ENCODE measurements around the gene ABCD2.
"Not testable (repeated sequence)": the region's sequence is repeated elsewhere in the genome, so short reads cannot be mapped to it uniquely, and the experiment has no call there.

Gene ABCD2

DNA sequence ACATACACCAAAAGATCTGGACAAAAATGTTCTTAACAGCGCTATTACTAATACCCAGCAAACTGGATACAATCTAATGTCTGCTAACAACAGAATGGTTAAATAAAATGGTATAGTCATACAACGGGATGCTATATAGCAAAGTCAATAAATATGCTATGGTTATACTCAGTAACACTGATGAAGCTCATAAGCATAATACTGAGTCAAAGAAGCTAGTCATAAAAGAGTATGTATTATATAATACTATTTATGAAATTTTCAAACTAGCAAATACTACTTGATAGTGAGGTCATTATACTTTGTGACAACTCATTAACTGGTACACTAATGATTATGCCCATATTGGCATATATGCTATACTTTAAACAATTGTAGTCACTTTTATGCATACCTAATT lies 7.4 kb downstream of the ABCD2 start:
- no peak for DNase-seq (ENCODE audit: low read depth)

DNA sequence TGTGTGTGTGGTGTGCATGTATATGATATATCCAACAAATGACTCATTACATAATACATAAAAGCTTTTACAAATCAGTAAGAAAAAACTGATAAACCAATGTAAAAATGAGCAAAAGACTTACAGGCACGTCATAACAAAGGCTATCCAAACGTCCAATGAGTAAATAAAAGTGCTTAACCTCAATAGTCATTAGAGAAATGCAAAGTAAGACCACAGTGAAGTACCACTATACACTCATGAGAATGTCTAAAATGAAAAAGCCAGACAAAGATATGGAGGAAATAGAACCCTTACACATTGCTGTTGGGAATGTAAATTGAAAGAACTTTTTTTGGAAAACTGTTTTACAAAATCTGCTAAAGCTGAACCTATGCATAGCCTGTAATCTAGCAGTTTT lies 7.8 kb downstream of the ABCD2 start:
- no peak for DNase-seq (ENCODE audit: low read depth)

DNA sequence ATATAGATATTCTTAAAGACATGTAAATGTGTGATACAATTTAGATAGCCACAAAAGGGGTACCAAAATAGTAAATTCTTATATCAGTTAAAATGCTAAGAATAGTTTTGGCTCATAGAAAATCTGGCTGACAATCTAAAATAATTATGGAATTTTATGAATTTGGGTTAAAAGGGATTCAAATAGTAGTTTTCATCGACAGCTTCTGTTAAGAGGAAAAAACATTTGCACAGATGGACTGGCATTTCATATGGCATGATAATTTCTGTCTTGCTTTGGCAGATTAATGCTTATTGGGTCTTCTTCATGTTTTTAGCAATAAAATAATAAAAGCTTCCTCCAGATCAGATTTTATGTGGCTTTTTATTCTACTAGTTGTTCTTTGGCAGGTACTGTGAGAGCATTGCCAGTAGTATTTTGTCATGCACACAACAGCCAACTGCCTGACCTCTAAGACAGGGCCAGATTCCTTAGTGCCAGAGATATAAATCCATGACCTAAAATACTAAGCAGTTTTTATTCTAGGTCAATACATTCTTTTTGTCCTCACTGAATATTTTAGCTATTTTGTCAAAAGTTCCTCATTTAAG lies 9.1 kb downstream of the ABCD2 start:
- no peak for DNase-seq (ENCODE audit: low read depth)

DNA sequence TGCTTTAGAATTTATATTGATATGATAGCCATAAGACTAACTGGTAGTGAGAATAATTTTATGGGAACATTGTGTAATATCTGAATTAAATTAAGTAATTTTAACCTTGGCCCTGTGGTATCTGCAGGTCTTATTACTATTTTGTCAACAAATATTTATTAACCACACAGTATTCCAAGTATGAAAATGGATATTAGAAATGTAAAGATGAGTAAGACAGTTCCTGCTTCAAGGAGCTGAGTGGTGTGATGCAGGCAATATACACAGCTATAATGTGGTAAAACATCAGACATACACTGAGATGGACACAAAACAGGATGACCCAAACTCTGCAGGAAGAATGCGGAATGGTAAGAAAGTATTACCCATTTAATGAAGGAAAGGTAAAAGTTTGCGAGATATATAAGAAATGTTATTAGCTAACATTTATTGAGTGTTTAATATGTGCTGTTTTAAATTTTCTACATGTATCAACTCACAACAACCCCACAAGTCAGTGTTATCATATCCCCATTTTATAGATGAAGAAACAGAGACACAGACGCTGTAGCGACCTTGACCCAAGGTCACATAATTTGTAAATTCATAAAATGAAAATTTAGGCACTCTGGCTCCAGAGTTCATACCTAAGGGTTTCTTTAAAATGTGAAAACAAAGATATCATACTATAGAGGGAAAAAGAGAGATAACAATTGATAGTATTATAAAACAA lies 12.7 kb downstream of the ABCD2 start:
- no peak for DNase-seq (ENCODE audit: low read depth)

DNA sequence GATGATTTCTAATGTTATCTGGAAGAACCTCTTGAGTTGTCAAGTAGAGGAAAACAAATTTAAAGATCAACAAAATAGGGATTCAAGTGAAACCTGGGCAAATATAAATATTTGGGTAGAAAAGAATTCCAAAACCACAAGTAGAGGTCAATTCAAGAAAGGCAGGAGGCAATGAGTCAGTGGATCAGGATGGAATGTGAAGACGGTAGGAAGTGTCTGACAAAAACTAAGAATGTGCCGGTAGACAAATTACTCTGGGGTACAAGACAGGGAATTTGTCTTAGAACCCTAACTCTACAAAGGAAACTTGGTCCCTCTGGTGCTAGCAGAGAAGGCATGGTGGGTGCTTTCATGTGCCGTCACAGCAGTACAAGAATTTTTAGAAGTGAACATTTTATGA lies 13.6 kb downstream of the ABCD2 start:
- DNase-seq (ENCODE audit: low read depth) = no peak

DNA sequence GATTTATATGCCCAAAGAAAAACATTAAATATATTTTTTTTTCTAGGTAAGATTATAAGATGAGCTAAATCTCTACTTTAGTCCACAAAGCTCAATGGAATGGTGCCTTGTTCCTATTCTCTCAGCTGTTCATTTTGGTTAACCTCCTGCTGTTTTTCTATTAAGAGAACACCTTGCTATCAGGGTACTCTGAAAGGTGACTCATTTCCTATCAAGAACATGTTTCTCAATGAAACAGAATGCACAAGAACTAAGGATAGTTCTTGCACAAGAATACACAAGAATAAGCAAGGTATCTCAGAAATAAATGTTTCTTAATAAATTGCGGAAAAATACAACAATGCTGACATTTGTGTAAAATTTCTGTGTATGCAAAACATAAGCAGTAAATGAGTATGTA lies 14.1 kb downstream of the ABCD2 start:
- no peak for DNase-seq (ENCODE audit: low read depth)

DNA sequence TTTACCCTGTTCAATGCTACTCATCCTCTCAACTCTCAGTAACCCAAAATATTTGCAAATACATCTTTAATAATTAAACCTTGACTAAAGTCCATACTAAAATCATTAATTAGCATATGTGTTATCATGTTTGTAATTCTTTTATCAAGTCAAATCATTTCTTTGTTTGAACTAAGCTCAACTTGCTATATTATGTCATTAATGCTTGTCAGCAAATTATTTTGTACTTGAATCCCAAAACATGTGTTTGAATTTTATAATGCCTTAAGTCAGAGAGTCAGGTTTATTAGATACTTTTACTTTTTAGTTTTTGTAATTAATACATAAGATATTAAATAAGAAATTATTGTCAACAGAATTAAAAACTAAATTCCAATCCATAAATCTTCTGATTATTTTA lies 16.5 kb downstream of the ABCD2 start:
- DNase-seq (ENCODE audit: low read depth) = no peak

DNA sequence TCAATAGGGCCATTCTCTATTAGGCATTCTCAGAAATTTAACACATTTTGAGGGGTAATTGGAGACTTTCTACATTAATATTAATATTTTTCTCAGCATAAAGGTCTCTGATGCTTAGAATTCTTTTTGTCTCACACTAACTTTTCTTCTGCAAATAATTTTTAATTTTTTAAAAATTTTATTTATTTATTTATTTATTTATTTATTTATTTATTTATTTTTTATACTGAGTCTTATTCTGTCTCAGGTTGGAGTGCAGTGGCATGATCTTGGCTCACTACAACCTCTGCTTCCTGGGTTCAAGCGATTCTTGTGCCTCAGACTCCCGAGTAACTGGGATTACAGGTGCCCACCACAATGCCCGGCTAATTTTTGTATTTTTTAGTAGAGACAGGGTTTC lies 17.7 kb downstream of the ABCD2 start:
- not testable (repeated sequence) for DNase-seq (ENCODE audit: low read depth)

DNA sequence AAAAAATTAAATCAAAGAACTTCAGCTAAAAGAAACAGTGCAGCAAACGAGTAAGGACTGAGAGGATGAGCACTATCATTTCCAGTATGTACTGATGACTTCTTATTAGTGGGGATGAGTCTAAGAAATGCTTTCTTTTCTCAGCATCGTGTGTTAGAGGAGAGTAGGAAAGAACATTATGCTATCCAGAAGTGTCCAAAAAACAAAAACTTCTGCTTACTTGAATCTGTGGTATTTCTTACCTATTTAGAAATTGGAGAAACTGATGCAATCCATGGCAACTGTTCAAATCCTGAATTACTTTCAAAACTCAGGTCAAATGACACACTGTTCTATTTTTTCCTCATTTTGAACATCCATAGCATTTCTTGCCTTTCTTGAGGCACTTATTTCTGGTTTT lies 23.7 kb downstream of the ABCD2 start:
- no peak for DNase-seq (ENCODE audit: low read depth)

DNA sequence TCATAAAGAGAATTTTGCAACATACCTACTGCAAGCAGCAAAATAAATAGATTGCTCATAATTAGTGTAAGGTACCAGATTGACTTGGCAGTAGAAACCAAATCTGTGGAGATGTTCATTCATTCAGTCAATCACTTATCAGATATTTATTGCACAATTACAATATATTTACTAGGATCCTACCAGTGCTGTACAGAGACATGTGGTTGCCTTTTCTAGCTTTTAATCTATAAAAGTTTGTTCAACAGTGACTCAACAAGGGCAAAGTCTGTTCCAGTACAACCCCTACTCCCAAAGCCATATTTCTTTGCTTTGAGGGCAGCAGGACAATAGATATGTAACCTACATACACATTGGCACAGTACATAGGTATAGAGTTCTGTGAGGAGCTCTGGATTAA lies 27.3 kb downstream of the ABCD2 start:
- DNase-seq (ENCODE audit: low read depth) = no peak

DNA sequence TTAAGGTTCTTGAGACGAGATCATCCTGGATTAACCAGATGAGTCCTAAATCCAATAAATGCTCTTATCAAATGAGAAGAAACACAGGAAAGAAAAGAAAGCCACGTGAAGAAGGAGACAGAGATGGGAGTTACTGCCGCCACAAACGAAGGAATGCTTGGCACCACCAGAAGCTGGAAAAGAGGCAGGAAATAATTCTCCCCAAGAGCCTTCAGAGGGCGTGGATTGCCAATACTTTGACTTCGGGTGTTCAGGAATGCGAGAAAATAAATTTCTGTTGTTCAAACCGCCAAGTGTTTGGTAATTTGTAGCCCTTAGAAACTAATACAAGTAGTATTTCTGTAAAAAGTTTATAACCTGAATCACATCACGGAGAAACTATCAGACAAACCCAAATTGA lies 31.3 kb downstream of the ABCD2 start:
- no peak for DNase-seq (ENCODE audit: low read depth)

DNA sequence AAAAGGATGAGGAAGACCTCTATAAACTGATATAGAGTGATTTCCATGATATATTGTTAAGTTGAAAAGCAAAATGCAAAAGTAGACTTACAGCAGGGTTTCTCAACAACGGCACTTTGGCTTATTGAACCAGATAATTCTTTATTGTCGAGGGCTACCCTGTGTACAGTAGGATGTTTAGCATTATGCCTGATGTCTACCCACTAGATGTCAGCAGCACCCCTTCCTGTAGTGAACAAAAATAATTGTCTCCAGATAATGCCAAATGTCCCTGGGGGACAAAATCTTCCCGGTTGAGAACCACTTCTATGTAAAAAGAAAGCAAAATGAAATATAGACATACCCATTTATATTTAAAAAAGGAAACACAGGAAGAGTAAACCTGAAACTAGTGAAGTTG lies 32.4 kb downstream of the ABCD2 start:
- DNase-seq (ENCODE audit: low read depth) = no peak

DNA sequence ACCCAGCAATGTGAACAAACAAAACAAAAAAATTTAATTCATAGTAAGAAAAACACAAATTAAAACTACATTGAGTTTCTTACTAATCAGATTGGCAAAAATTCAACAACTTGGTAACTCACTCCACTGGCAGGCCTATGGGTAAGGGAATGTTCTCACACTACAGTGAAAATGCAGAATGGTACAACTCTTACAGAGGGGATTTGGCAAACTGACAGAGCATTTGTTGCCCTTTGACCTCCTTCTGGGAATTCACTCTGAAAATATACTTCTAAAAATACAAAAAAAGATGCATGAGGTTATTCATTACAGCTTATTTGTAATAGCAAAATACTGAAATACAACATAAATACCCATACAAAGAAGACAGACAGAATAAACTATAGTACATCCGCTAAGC lies 32.8 kb downstream of the ABCD2 start:
- no peak for DNase-seq (ENCODE audit: low read depth)

DNA sequence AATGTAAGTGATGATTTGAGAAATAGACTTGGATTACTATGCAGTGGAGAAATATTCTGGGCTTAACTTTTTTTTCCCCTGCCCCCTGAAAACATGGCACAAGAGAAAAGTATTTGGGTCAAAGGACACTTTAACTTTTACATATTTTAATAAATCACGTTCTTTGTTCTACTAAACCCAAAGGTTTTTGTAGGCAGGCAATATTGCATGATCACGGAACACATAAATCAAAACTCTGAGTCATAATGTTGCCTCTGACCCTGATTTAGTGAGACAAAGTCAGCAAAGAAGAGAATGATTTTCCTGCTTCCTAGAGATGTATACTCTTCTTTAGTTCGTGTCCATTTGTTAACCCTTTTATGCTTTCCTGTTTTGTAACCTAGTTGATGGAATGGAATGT lies 38.0 kb downstream of the ABCD2 start:
- no peak for DNase-seq (ENCODE audit: low read depth)

DNA sequence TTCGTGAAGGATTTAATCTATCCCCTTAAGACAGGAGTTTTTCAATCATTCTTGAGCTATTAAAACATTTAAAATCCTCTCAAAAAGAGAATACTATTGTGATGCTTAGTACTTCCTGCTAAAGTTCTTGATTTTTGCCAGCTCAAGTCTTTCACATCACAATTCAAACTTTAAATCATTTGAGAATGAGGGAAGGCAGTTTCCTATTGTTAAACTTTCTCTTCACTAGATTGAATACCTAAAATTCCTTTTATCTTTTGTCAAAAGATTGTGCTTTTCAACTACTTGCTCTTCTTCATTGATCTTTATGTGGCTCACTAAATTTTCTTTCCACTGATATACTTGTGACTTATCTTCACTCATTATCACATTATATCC lies 44.1 kb downstream of the ABCD2 start:
- no peak for DNase-seq (ENCODE audit: low read depth)

DNA sequence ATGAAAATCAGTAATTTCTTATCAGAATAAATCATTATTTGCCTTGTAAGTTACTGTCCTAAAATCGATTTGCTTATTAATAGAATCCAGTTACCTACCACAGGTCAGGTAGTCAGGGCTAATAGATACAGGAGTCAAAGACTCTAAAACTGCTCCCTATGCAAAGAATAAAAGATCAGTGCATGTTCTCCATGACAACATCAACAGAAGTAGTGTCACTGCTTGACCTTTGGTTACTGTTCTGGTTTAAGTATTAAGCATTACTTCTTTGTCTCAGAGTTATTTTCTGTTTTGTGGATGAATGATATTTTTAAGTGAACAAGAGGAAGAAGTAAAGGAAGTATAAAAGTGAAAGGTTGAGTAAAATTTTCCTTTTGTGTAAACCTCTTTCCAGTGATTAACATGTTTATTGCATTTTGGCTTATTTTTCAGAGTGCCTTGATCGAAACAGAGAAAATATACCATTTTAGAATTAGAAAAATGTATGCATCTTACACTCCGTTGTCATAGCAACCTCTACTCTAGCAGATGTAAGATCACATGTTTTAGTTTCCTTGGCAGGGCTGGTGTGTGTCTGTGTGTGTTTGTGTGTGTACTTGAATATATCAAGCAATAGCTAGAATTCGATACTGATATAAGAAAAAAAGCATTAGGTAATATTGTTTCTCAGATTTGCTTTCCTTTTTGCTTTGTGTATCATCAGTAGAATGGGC lies 44.7 kb downstream of the ABCD2 start:
- no peak for DNase-seq (ENCODE audit: low read depth)

DNA sequence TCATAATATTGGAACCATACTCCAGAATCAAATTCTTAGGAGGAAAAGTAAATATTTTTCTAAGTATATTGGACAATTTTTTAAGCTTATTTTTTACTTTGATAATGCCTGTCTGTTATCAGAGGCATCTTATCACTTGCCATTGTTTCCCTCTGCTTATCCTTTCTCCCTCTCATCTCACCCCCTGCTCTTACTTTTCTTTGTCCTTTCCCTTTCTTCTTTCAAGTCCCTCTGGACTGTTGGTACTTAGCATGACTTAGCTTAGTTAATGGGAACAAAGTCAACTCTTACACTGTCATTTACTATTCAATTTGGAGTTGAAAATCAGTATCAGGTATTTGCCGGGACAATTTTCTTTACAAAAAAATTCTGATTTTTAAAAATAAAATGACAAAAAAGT lies 45.2 kb downstream of the ABCD2 start:
- DNase-seq (ENCODE audit: low read depth) = no peak

DNA sequence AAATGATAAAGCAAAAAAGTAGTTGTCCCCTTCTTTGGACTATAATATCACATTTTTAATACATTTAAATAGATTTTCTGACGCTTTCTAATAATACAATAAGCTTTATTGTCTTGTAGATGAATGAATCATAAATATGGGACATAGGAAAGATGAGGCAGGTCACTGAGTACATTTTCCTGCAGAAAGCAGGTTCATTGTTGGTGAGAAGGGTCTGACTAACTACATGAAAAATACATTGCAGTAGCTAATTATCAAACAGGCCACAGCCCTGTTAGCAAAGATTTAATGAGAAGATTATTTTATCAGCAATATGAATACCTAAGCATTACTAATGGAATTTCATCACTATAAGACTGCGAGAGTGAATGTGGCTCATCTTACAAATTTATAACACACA lies 45.6 kb downstream of the ABCD2 start:
- DNase-seq (ENCODE audit: low read depth) = no peak

DNA sequence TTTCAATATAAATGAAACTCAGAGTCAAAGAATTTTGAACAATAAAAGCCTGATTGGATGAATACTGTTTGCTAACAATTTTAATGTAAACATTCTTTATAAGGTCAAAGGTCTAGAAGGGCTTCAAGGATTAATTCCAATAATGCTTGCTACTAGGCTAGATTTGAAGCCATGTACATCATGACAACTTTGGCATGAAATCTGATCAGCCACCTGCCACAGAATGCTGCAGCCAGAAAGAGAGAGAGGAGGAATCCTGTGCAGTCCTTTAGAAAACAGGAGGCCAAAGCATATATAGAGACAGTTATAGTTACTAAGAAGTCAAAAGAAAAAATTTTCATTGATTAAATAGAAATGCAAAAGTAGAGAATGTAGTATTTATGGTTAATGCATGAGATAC lies 47.1 kb downstream of the ABCD2 start:
- DNase-seq (ENCODE audit: low read depth) = no peak

DNA sequence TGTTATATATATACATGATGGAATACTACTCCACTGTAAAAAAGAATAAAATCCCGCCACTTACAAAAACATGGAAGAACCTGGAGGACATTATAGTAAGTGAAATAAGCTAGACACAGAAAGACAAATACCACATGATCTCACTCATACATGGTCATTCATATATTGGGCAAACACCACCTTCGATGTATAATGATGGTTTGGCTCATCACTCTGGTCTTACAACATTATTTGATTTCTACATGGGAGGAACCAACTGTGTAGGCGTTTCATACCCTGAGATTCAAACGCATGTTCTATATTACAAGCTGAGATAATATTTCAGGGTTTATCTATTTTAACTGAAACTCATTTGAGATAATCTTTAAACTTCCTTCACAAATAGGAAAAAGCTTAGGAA lies 48.3 kb downstream of the ABCD2 start:
- DNase-seq (ENCODE audit: low read depth) = no peak

DNA sequence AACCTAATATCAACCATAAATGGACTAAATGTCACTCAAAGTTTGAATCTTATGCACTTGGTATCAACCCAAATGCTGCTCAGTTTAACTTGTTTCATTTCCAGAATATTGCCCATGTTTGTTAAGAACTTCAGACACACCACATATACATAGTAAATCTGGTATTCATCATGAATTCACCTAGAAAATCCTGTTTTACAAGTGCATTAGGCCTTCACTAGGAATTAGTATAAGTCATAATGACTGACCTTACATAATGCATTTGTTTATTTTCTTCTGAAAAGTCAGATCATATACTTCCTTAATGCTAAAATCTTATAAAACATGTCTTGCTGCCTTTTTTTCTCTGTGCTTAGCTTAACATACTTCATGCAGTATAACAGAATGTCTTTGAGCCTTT lies 66.1 kb downstream of the ABCD2 start:
- no peak for DNase-seq (ENCODE audit: low read depth)

DNA sequence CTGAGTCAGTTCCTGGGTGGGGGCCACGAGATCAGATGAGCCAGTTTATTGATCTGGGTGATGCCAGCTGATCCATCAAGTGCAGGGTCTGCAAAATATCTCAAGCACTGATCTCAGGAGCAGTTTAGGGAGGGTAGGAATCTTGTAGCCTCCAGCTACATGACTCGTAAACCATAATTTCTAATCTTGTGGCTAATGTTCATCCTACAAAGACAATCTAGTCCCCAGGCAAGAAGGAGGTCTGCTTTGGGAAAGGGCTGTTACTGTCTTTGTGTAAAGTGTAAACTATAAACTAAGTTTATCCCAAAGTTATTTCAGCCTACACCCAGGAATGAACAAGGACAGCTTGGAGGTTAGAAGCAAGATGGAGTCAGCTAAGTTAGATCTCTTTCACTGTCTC lies 75.4 kb downstream of the ABCD2 start:
- not testable (repeated sequence) for DNase-seq (ENCODE audit: low read depth)

DNA sequence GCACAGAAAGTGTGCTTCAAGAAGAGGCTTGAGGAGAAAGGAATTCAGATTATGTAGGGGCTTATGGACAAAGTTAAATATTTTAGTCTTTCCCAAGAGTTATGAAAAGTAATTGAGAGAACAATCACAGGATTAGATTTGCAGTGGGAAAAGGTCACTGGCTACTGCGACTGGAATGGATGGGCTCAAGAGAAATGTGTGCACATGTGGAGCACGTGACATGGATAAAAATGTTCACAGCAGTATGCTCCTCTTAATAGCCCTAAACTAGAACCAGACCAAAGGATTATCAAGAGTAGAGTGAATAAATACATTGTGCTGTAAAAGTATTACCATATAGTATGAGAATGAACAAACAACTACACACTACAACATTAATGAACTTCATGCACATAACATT lies 78.1 kb downstream of the ABCD2 start:
- DNase-seq (ENCODE audit: low read depth) = no peak

DNA sequence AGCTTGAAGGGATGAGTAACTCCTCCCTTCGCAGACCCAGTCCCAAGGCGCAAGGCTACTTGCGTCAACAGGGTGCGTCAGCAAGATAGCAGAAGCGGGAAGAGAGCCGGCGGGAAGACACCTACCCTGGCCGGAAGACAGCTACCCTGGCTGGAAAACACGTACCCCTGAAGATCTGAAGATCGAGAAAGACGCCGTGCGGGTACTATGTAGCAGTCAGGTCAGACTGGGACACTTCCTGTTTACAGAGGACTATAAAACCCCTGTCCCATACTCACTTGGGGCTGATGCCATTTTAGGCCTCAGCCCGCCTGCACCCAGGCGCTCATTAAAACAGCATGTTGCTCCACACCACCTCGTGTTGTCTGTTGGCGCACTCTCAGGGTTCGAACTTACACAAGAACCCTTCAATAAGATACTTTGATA lies 80.9 kb downstream of the ABCD2 start:
- DNase-seq (ENCODE audit: low read depth) = no peak
